ENCODE results near the gene ZNF548.

Gene ZNF548

GRCh38 chr19:57441979-57442752, 52.5 kb downstream of the ZNF548 start:
- Mint-ChIP-seq H3K9me3 (peaks cover 74% of the 10 kb centered on the region), H3K27ac (peak overlapping the region; percentile 55), H3K27me3 (ENCODE audit: low read depth, poor library complexity) (peaks cover 5% of the 10 kb centered on the region), H3K4me1 (peaks cover 11% of the 10 kb centered on the region), H3K4me3 (no peak overlapping the region), H3K36me3 (ENCODE audit: low read depth) (peaks cover 89% of the 10 kb centered on the region)
- no peak for DNase-seq
- TF ChIP-seq CTCF (IDR thresholded peaks at IDR 0.05) = no peak

- no peak for TF ChIP-seq CTCF (IDR thresholded peaks at IDR 0.05)
- peaks cover 86% of the 10 kb centered on the region for H3K36me3 Mint-ChIP-seq (ENCODE audit: low read depth)
- peaks cover 5% of the 10 kb centered on the region for H3K27me3 Mint-ChIP-seq (ENCODE audit: low read depth, poor library complexity)
- H3K27ac Mint-ChIP-seq = no peak overlapping the region
- peaks cover 74% of the 10 kb centered on the region for H3K9me3 Mint-ChIP-seq
- peaks cover 11% of the 10 kb centered on the region for H3K4me1 Mint-ChIP-seq
- no peak for DNase-seq
- H3K4me3 Mint-ChIP-seq = no peak overlapping the region
Observed at GRCh38 chr19:57443121-57443696, 53.6 kb downstream of the ZNF548 start.

DNA sequence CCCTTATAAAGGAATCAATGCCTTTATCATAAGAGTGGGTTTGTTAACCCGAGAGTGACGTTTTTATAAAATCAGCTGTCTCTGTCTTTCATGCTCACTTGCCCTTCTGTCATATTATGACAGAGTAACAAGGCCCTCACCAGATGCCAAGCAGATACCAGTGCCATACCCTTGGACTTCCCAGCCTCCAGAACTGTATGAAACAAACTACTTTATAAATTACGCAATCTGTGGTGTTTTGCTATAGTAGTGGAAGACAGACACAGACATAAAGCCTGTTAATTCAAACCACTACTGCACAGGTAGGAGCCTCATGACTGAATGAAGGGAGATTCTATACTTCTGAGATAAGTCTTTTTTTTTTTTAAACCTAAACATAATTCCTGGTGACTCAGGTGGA, 62.7 kb downstream of the ZNF548 start:
- no peak for DNase-seq
- Mint-ChIP-seq H3K4me1 (no peaks in the 10 kb centered on the region), H3K4me3 (no peak overlapping the region), H3K9me3 (peaks cover 78% of the 10 kb centered on the region), H3K27ac (no peak overlapping the region), H3K27me3 (ENCODE audit: low read depth, poor library complexity) (no peaks in the 10 kb centered on the region), H3K36me3 (ENCODE audit: low read depth) (peaks cover 82% of the 10 kb centered on the region)
- TF ChIP-seq CTCF (IDR thresholded peaks at IDR 0.05) = no peak
